HG03139 (cell line): Measurements from ENCODE around the gene AGAP6.
"Not testable (repeated sequence)": the region's sequence is repeated elsewhere in the genome, so short reads cannot be mapped to it uniquely, and the experiment has no call there.

Experiments used
- ATAC-seq: cut with Tn5 transposase; IDR thresholded peaks from one replicate; pipeline ENCODE4 v1.9.1; 2021; ENCODE audit not compliant: unreplicated experiment

Gene AGAP6

GRCh38 chr10:50024716-50025383, 36.6 kb downstream of the AGAP6 start:
- ATAC-seq: not testable (repeated sequence)

DNA sequence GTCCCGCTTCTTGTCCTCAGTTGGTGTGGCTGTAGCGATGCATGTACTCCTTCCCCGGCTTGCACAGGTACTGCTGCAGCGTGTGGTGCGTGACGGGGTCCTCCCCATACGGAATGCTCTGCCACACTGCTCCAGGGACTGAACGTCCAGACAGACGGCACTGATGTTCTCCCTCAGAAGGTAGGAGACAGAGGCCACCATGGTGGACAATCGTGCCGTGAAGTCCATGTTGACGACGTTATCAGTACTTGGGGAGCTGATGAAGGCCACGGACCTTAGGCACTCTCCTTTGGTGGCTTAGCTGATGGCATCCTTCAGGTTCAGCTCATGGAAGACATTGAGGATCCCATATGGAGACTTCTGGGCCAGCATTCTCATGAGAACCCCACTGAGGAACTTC, 37.4 kb downstream of the AGAP6 start:
- no peak for ATAC-seq

DNA sequence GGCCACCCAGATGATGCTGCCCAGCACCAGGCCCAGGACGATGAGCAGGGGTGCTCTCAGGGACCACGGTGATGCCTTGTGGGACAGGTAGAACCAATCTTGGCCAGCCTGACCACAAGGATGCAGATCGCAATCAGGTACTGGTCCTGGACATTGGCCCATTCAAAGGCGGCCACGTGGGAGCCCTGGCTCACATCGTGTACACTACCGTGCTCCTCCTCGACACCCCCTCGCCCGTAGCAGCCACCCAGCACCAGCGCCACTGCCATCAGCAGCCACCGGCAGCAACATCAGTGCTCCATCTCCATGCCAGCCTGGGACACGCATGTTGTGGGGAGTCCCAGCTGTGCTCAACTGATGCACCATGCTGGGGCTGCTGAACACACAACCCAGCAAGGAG, 39.0 kb downstream of the AGAP6 start:
- no peak for ATAC-seq

- ATAC-seq: no peak
Observed at GRCh38 chr10:50033481-50033880, 45.3 kb downstream of the AGAP6 start.

DNA sequence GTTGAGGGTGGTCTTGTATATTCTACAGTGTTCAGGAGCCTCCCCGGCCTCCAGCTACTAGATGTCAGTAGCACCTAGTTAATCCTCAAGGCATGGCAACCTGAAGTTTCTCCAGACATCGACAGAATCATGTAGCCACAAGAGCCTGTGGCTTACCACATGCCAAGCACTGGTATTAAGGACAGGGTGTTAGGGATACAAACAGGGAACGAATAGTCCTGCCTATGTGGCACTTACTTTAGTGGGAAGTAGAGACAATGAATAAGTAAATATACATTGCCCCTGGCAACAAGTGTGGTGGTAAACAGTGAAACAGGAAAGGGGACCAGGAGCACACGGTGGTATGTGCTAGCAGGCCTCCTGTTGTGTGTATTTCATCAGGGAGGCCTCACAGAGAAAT, 47.1 kb downstream of the AGAP6 start:
- ATAC-seq: not testable (repeated sequence)

GRCh38 chr10:50044941-50045664, 56.9 kb downstream of the AGAP6 start:
- ATAC-seq: no peak

GRCh38 chr10:50046457-50046856, 58.3 kb downstream of the AGAP6 start:
- not testable (repeated sequence) for ATAC-seq

DNA sequence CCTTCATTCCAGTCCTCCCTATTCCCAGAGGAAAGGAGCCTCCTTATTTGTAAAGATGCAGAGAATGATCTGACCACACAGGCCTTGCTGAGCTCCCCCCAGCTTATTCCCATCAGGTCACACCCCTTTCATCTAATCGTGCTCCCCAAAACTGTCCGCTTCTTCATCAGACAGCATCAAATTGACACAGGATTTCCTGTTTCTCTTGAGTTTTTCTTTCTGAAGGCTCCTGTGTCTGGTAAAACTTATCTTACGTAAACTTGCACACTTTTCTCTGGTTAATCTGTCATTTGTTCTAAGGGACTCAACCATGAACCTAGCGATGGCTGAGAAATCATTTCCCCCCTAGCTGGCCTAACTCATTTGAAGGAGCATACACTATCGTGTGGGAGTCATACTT, 59.4 kb downstream of the AGAP6 start:
- ATAC-seq: not testable (repeated sequence)

GRCh38 chr10:50051995-50052660, 63.9 kb downstream of the AGAP6 start:
- ATAC-seq: not testable (repeated sequence)

DNA sequence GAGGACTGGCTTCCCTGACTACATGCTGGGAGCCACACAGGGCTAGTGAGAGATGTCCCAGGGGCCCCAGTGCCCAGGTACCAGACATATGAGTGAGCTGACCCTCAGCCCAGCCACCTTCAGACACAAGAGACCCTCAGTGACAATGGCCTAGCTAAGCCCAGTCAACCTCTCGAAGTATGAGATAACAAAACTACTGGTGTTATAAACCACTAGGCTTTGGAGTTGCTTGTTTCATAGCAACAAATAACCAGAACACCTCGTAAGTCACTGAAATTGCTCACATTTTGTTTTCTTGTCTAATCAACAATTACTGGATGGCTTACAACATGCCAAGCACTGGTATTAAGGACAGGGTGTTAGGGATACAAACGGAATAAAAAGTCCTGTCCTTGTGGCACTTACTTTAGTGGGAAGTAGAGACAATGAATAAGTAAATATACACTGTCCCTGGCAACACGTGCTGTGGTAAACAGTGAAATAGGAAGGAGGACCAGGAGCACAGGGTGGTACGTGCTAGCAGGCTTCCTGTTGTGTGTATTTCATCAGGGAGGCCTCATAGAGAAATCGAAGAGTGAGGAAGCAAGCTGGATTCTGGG, 64.7 kb downstream of the AGAP6 start:
- not testable (repeated sequence) for ATAC-seq

- not testable (repeated sequence) for ATAC-seq
Observed at GRCh38 chr10:50055494-50056292, 67.5 kb downstream of the AGAP6 start.

DNA sequence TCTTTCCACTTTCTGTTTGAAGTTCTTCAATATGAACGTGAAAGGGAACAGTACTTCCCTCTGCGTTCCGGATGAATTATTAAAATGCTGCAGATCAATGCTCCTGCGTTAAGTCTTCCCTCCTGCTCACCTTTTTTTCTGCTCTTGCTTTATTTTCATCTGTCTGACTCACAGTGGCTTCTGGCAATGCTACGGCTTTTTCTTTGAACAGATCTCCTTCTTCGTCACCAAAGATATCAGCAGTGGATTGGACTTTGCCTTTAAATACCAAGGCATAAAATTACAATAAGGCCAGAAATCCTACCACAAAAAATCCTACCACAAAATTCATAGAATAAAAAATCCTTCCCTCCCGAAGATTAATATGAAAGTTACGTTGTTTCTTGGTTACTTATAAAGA, 68.4 kb downstream of the AGAP6 start:
- ATAC-seq: not testable (repeated sequence)

DNA sequence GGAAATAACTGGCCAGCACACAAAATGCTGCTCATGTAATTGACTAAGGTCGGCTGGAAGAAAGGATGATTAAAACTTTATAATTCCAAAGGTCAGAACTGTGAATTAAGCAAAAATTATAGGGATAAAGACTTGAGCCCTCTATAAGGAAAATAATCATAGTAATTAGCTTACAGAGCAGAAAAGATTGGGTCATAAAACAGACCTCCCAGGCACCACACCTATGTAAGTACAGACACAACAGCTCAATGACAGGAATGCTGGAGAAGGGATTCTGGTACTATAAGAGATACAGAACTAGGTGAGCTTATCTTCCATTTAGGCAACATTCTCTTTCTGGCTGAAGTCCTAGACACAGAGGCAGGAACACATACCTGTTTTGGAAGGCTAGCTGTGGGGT, 70.5 kb downstream of the AGAP6 start:
- ATAC-seq: not testable (repeated sequence)

DNA sequence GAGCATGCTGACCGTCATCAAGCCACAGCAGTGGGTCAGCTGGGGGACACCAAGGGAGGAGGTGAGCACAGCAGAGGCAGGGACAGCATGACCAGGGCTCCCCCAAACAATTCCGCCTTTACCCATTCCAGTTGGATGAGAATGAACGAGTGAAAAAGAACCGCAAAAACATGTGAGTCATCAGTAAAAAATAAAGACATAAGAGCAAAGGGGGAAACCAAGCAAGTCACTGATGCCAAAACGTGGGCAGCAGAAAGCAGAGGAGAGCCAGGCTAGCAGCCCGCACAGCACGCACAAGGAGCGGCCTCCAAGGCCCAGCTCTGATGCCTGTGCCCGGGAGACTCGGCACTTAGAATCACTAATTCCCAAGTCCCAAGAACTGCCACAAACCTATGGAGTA, 71.7 kb downstream of the AGAP6 start:
- not testable (repeated sequence) for ATAC-seq
